Glomerular endothelial cell (primary cell): Measurements from ENCODE around the gene NDST4. TPM values are rescaled to one million over a fixed set of nuclear protein-coding genes. Genes with fewer than 3 reads are reported as not detected.

Source experiments
- DNase-seq: peaks from one replicate; pipeline ENCODE4 v3.0.0-alpha.2; 2011; ENCODE audit warnings: low read depth, low spot score; ENCODE audit errors: extremely low read depth
- total RNA-seq: library from RNA; depleted of rRNA; stranded (reverse); fragments of >200 nt; gene quantifications from 2 replicates; pipeline ENCODE4 v1.2.3, GENCODE V29; 2015

NDST4 gene
- total RNA-seq, 1 donor from 2014 or later, result not detected

GRCh38 chr4:114807759-114808404 lies 305.5 kb downstream of the NDST4 start:
- DNase-seq, result no peak

- no peak for DNase-seq
Observed at GRCh38 chr4:114807357-114807756, 306.1 kb downstream of the NDST4 start.

- DNase-seq, result no peak
Observed at GRCh38 chr4:114791976-114792375, 321.4 kb downstream of the NDST4 start.

GRCh38 chr4:114785570-114785969 lies 327.9 kb downstream of the NDST4 start:
- DNase-seq, result no peak

GRCh38 chr4:114783215-114783595 lies 330.2 kb downstream of the NDST4 start:
- DNase-seq, result no peak

GRCh38 chr4:114782415-114783214 lies 330.8 kb downstream of the NDST4 start:
- DNase-seq, result no peak

- no peak for DNase-seq
Observed at GRCh38 chr4:114780205-114780604, 333.2 kb downstream of the NDST4 start.
